Ammon's horn (tissue), 1 donor: ENCODE data around the gene LRP1B.

Experiments used
- DNase-seq: peaks from one replicate; pipeline ENCODE4 v3.0.0-alpha.2; 2016; ENCODE audit warnings: low spot score

LRP1B gene

GRCh38 chr2:141582213-141582612, 548.6 kb downstream of the LRP1B start:
- no peak for DNase-seq

GRCh38 chr2:141579071-141579470, 551.7 kb downstream of the LRP1B start:
- DNase-seq, result no peak

GRCh38 chr2:141570474-141571131, 560.2 kb downstream of the LRP1B start:
- no peak for DNase-seq

GRCh38 chr2:141569941-141570340, 560.9 kb downstream of the LRP1B start:
- no peak for DNase-seq

- DNase-seq, result no peak
These were observed 565.2 kb downstream of the LRP1B start for GRCh38 chr2:141565597-141565996.

- no peak for DNase-seq
These were observed 570.1 kb downstream of the LRP1B start for GRCh38 chr2:141560723-141561122.

DNA sequence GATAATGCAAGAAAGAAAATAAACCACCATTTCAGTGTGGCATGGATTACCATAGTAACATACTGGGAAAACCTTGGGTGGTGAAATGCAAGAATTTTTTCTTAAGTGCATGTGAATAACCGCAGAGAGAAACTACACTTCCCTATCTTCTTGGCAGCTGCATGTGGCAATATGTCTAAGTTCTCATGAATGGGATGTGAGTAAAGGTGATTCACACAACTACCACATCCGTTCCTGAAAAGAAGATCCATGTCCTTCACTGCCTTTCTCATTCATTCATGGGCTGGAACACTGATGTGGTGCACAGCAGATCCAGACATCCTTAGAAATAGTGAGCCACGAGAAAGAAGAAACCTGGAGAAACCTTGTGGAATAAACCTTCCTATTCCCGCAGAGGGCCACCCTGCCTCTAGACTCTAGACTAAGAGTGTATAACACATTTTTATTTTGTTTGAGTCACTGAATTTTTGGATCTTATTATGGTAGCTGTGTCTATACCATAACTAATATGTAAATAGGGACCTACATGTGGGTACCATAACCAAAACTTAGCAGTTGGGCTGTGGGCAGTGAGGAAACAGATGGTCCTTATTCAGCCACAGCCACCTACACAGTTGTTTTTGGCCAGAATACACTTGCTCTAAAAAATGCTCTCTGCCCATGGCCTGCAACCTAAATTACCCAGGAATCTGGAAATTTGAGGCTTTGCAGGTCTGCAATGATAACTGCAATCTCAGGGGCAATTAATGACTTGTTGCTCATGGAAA, 573.3 kb downstream of the LRP1B start:
- DNase-seq, result no peak

GRCh38 chr2:141555876-141556470, 574.8 kb downstream of the LRP1B start:
- DNase-seq, result peak; percentile 54

GRCh38 chr2:141554810-141555209, 576.0 kb downstream of the LRP1B start:
- DNase-seq, result peak; percentile 77

DNA sequence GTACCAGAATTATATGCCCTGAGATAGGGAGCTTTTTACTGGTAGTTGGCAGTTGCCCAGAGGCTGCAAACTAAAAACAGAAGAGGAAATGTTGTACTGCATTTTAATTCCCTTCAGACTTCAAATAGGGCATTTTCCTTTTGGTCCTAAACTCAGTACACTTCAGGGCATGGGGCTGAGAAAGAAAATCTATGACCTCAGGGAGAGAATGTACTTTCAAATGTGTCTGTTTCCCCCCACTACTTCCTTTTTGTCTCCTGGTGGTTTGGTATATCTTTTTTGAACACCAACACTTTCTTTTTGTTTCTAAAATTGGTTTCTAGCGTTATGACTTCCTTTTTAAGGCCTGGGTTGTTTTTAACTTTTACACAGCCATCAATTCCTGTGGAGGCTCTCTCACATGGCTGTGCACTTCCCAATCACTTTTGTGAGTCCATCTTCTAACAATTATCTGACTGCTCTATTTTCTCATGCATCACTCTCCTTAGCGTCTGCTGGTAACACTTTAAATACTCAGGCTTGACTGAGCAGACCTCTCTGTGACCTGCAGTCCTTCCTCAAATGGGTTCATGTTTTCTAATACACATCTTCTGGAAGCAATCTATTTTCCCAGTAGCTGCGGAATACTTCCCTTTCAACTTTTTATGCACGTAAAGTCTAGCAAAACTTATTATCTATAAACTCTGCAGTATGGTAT, 596.0 kb downstream of the LRP1B start:
- DNase-seq, result peak; percentile 68

DNA sequence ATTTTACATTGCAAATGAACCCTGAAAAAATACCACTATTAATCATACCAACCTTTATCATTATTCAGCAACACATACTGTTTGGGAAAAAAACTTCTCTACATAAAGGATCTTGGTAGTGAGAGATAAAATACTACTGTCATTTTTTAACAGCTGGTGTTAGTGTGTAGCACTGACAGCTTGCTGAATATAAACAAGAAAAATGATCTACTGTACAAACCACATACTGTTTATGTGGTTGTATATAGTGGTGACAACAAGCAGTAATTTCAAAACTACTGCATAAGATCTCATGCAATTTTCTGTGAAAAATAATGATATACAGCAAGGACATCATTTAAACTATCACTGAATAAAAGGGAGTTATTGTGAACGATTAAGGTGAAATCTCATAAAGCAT, 601.2 kb downstream of the LRP1B start:
- DNase-seq, result no peak

DNA sequence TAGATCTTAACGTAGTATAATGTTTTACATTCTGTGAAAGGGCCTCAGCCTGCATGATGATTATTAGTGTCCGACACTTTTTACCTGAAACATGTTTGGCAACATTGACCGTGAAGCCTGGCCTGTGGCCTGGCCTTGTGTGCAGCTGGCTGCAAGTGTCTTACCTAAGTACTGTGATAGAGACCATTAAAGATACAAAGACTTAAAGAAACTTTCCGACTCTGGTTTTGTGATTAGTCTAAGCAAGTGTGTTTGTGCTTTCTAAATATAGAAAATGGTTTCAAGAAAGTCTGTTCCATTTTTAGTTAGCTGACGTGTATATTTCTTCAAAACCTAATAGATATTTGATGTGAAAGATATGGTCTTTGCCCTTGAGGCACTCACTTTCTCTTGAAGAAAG, 601.8 kb downstream of the LRP1B start:
- DNase-seq, result no peak

GRCh38 chr2:141526760-141527159, 604.1 kb downstream of the LRP1B start:
- no peak for DNase-seq

GRCh38 chr2:141524777-141525176, 606.0 kb downstream of the LRP1B start:
- no peak for DNase-seq

- DNase-seq, result no peak
These were observed 607.6 kb downstream of the LRP1B start for GRCh38 chr2:141523199-141523598.

DNA sequence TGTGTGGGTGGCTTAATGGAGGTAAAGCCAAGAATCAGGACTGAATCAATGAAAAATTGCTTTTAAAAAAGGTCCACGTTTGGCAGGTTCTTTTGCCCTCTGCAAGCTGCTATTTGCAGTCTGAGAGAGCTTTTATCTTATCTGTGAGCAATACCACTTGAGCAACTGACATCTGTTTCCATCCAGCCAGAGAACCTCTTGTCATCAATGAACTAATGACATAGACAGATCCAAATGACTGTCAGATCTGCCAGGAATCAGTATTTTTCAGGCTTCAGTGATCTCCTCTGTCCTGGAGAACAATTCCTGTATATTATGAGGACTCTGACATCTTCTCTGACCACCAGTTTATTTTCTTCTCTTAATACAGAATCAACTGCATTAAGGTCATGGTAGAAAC, 608.1 kb downstream of the LRP1B start:
- DNase-seq, result no peak

- no peak for DNase-seq
These were observed 608.8 kb downstream of the LRP1B start for GRCh38 chr2:141522048-141522447.

DNA sequence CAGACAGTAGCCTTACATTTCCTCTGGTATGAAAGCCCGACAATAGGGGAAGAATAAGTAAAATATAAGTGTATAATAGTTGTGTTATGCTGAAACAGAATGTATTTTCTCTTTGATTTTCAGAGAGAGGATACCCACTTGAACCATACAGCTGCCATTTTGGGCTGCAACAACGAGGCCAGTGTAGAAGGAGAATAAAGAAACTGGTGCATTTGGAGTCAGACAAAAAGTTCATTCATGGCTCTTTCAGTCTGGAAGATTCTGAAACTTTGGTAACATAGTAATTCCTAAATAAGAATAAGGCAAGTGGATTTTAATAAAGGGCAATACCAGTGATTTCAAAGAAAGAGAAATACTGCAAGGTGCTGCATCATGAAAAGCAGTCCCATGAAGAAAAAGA, 610.9 kb downstream of the LRP1B start:
- DNase-seq, result no peak

- DNase-seq, result no peak
These were observed 612.9 kb downstream of the LRP1B start for GRCh38 chr2:141517852-141518421.

DNA sequence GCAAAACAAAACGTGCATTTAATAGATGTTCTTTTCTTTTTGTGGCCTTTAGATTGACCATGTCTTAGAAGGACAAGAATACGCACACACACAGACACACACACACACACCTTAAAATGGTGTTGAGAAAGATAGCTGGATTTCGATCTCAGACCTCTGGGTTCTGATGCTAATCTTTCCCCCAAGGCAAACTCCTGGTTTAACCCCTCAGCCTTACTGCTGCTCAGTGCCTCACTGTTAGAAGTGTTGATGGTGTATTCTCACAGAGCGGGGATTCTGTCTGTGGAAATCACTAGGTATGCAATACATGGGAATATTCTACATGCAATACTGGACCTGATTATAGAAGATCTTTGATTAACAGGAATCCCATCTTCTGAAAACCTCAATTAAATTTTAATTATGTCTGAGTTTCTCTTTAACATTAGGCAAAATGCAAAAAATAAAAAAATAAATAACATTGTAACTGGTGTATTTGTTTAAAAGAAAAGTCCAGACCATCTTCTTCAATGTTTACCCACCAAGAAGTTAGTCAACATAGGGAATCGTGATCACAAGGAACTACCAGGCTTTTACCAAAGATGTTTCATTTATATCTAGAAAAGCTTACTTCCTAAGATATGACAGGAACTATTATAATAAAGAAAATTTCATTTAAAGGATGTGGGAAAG, 613.5 kb downstream of the LRP1B start:
- DNase-seq, result no peak

DNA sequence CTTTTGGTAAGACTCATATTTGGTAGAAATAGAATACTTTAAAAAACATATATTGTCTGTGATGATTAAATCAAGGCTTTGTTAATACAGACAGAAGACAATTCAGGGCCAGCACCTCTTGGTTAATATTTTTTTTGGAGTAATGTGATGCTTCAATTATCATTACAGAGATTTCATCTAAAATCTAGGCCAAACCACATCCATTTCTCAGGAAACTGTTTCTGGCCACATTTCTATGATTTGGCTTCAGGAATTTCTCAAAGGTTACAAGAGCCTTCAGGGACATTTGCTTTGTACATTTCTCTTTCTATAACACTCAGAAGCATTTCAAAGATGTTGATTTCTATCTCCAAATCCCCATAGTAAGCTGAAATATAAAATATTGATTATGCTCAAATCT, 614.9 kb downstream of the LRP1B start:
- no peak for DNase-seq

DNA sequence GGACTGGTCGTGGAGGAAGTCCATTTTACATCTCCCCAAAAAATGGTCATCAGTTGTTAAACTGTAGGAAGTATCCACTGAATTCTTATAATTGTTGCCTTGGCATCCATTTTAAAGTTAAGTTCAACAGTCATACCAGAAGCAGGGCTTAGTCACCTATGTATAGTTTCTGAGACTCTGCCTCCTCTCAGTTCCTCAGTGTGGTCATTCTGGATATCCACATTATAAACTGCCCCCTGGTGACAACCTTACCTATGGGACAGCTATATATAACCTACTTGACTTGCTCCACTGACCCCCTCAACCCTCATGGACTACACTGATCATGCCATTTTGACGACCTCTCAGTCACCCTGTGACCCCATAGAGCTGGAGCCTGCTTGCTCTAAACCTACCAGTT, 617.0 kb downstream of the LRP1B start:
- DNase-seq, result no peak
